Jurkat, Clone E6-1 (cell line): ENCODE results near the gene TRAPPC3L.
"Not testable (repeated sequence)": the region's sequence is repeated elsewhere in the genome, so short reads cannot be mapped to it uniquely, and the experiment has no call there.

Experiments used
- DNase-seq: peaks from one replicate; pipeline ENCODE4 v3.0.0-alpha.2; 2011; ENCODE audit warnings: low read depth, low spot score
- H3K4me3 ChIP-seq: 2 replicates; pipeline ENCODE4 v1.5.1; 2011; ENCODE audit warnings: mild to moderate bottlenecking, low read length, control low read depth, moderate library complexity

Gene TRAPPC3L

DNA sequence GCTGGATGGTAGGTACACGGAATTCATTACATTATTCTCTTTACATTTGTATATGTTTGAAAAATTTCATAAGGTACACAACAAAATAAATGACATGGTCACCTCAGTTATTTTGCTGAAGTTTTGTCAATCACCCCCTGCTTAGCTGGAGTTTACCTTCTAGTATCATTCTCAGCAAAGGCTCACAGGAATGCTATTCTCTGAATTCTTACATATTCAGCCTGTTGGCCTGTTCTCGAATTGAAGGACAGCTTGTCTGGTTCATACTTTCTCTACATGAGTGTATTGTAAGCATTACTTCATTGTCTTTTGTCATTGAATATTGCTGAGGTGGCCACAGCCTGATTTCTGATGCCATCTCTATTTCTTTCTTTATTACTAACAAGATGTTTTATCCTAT is 21.2 kb downstream of the TRAPPC3L start:
- no peak for DNase-seq
- H3K4me3 ChIP-seq, result no peak overlapping the region

DNA sequence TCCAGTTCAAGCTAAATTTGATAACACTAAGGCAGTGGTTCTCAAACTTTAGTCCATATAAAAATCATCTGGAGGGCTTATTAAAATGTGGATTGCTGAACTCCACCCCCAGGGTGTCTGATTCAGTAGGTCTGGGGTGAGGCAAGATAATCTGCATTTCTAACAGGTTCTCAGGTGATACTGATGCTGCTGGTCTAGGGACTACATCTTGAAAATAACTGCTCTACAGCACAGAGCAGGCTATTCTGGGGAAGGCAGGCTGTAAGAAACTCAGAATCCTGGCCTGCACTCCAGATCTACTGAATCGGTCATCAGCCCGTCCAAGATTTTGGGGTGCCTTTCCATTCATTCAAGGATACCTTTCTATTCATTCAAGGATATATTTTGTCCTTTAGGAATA is 22.6 kb downstream of the TRAPPC3L start:
- no peak overlapping the region for H3K4me3 ChIP-seq
- no peak for DNase-seq

DNA sequence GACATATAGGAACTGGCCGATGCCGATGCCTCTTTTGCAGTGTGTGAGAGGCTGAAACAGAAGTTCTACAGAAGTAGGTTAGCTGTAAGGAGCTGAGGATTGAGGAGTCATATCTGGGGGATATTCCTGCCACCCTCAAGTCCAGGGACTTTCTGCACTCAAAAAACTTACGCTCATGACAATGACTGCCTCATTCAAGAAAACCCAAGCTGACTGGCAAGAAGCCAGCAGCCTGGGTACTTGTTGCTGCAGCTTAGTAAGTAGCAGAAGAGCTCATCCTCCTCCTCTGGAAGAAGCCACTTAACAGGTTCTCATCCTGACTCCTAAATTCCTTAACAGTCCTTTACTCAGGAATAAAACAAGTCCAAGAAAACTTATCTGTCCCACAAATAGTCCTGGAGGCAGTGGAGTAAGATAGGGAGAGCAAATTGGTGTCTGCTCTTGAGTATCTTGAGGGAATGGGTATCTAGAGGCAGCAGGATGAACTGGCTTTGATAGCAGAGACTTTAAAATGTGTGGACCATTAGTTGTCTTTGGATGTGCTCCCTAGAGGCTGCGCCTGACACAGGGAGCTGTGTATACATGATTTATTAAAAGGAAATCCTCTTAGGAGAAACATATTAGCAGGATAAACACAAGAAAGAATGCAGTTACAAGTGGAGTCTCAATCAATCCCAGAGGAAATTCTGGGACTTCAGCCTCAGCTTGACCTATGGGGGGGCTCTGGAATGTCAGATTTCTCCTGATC is 26.7 kb downstream of the TRAPPC3L start:
- H3K4me3 ChIP-seq, result no peak overlapping the region
- DNase-seq, result no peak

DNA sequence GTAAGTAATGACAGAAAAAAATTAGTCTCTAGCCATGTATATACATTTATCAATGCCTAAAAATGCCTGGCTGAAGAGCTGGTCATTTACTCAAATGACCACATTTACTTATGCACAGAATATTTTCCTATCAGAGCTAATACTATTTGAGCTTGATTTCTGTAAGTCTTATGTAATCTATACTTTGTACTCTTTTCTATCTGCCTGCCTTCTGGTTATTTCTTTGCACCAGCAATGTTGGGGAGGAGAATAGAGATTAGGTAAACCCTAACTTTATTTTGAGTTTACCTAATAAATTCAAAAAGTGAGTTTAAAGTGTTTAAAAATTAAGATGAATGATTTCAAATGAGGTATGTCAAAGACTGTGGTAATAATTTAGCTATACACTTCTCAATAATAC is 30.3 kb downstream of the TRAPPC3L start:
- no peak overlapping the region for H3K4me3 ChIP-seq
- DNase-seq, result no peak

DNA sequence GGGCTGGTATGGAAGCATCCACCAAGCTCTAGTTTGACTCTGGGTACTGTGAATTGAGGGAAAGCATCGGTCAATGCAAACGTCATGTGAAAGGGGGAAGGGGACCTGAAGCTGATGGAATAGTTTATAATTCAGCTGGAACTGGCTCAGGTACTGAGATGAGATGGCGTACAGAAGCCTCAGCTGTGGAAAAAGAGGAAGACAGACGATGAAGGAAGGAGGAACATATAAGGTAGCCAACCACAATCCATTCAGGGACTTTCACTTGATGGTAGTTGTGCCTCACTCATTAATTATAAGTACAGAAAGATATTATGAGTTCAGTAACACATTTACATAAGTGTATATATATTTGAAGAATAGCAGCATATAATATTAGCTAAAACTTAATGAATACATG is 31.4 kb downstream of the TRAPPC3L start:
- no peak for DNase-seq
- no peak overlapping the region for H3K4me3 ChIP-seq

DNA sequence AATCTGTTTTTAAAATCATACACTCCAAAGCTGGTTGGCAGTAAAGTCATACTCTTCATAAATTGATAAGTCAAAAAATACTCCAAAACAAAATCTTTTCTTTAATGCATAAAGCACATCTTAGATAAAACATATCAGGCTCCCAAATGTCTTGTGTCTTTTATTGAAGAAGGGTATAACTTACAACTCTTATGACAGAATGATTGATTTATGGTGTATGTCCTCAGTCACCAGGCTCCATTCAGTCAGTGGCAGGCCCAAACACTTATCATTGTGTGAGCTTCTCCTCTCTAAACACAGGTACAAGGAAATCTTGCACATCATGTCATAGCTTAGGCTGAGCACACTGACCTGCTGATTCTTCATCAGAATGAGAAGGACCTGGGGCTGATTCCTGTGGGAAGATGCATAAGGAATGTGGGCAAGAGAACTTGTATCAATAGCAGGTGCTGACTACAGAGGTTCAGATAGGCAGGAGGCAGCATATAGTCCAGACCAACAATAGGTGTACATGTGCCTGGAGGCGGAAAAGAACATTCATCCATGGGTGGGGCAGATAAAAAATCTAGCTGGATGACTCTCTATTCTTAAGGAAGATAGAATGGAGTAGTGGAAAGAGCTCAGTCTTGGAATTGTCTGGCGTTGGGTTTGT is 32.1 kb downstream of the TRAPPC3L start:
- DNase-seq, result no peak
- H3K4me3 ChIP-seq, result no peak overlapping the region

DNA sequence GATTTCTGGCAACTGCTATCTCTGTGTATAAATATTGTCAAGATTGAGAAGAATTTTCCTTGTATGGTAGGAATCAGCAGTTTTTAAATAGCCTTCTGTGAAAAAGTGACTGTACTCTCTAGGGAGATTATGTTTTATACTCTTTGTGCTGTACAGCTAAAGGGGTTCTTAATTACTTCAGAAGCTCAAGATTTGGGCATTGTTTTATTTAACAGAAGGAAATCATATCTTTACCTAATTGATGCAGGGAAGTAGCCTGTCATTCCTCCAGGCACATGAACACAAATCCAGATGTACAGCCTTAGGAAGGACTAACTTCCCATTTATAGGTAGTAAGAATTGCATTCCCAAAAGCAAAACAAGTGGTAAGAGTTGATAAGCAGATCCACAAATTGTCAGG is 32.8 kb downstream of the TRAPPC3L start:
- DNase-seq, result no peak
- H3K4me3 ChIP-seq, result no peak overlapping the region

DNA sequence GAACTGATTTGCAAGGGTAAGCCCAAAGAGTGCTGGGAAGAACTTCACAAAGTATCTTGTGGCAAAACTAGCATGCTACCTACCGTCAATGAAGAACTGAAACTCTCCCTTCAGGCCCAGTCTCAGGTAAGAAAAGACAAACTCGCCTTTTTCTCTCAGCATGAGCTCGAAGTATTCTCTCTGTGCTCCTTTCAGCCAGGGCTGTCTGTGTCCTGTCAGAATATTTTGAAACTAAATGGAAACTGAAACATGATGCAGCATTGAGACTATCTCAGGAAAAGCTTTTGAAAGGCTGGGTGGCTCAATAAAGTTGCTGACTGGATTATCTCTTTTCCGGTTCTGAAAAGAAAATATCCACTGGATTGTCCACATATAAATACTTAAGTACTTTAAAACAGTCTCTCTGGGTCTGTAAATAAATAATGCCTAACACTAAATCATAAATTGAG is 33.3 kb downstream of the TRAPPC3L start:
- no peak for DNase-seq
- H3K4me3 ChIP-seq, result no peak overlapping the region

DNA sequence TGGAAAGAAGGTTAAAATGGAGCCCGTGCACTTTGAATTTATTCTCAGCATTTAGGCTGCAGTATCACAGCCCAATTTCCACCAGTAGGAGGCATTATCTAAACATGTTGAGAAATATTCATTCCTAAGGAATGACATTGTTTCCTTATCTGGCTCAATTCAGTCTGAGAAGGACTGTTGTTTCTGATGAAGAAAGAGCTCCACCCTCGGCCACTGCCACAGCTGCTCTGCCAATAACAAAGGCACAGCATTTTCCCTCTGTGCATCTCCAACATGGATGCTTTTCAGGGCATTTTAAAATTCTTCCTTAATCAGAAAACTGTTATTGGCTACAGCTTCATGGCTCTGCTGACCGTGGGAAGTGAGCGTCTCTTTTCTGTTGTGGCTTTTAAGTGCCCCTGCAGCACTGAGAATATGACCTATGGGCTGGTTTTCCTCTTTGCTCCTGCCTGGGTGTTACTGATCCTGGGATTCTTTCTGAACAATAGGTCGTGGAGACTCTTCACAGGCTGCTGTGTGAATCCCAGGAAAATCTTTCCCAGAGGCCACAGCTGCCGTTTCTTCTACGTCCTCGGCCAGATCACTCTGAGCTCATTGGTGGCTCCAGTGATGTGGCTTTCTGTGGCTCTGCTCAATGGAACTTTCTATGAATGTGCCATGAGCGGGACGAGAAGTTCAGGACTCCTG is 33.9 kb downstream of the TRAPPC3L start, which contains the start of gene CALHM5:
CALHM5 (plus strand) TSS at position 216 of the 687 bp plus-strand sequence; CDS start at position 274, 58 bp downstream.
- peak; percentile 3 for DNase-seq
- H3K4me3 ChIP-seq, result no peak within 1 kb of the TSS

DNA sequence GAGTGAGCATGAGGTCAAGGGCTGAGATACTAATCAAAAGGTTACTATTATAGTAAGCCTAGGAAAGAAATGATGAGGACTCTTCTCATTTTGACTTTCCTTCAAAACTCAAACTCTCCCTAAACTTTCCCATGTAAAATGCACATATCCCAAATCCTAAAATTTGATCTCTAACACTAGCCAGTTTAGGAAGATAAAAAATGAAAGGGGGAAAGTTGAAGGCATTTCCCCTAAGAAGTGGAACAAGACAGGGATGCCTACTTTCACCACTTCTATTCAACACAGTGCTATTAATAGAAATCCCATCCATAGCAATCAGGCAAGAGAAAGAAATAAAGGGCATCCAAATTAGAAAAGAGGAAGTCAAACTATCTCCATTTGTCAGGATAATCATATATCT is 37.0 kb downstream of the TRAPPC3L start:
- no peak for DNase-seq

DNA sequence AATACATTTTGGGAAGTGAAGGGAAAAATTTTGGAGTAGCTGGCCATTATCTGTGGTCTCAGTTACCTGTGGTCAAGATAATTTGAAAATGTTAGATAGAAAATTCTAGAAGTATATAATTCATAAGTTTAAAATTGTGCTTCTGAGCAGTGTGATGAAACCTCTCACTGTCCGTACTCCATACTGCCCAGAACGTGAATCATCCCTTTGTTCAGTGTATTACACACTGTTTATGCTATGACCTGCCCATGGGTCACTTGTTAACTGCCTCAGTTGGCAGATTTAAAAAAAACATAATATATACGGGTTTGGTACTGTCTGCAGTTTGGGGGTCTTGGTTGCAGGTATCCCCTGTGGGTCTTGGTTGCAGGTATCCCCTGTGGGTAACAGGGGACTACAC is 38.2 kb downstream of the TRAPPC3L start:
- DNase-seq, result no peak
- no peak overlapping the region for H3K4me3 ChIP-seq

More for the DNA sequence above, 37.0 kb downstream of the TRAPPC3L start:
- no peak overlapping the region for H3K4me3 ChIP-seq

DNA sequence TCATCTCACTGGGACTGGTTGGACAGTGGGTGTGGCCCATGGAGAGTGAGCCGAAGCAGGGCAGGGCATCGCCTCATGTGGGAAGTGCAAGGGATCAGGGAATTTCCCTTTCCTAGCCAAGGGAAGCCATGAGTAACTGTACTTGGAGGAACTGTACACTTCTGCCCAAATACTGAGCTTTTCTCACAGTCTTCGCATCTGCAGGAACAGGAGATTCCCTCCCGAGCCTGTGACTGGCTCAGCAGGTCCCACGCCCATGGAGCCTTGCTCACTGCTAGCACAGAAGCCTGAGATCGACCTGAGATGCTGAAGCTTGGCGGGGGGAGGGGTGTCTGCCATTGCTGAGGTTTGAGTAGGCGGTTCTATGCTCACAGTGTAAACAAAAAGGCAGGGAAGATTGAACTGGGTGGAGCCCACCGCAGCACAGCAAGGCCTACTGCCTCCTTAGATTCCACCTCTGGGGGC is 44.5 kb downstream of the TRAPPC3L start:
- no peak overlapping the region for H3K4me3 ChIP-seq
- DNase-seq, result no peak

DNA sequence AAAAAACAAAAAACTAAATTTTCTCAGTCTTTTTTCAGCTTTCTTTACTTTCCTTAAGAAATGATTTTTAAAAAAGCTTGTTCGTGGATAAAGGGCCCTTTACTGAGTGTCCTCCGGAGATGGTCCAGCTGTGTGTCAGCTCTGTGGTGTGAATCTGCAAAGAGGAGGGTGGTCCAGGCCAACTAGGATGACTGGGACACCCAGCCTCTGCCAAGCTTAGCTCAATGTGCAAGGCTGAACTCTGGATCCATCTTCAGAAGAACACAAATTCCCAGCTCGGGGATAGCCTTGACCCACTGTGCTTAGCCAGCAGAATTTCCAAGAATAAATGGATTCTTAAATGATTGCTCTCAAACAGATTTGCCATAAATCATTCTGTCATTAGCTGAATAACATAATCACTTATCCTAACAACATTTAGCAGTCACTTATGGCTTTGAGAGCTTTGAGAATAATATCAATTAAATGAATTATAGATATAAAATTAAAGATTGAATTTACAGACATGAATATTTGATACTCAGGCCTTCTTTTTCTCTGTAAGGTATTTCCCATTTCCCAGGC is 48.3 kb downstream of the TRAPPC3L start:
- no peak for DNase-seq
- H3K4me3 ChIP-seq, result no peak overlapping the region

DNA sequence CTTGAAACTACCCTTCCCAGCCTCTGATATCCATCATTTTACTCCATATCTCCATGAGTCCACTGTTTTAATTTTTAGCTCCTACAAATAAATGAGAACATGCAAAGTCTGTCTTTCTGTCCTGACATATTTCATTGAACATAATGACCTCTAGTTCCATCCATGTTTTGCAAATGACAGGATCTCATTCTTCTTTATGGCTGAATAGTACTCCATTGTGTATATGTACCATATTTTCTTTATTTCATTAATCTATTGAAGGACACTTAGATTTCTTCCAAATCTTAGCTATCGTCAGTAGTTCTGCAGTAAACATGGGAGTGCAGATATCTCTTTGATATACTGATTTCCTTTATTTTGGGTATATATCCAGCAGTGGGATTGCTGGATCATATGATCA is 50.3 kb downstream of the TRAPPC3L start:
- not testable (repeated sequence) for DNase-seq, H3K4me3 ChIP-seq

DNA sequence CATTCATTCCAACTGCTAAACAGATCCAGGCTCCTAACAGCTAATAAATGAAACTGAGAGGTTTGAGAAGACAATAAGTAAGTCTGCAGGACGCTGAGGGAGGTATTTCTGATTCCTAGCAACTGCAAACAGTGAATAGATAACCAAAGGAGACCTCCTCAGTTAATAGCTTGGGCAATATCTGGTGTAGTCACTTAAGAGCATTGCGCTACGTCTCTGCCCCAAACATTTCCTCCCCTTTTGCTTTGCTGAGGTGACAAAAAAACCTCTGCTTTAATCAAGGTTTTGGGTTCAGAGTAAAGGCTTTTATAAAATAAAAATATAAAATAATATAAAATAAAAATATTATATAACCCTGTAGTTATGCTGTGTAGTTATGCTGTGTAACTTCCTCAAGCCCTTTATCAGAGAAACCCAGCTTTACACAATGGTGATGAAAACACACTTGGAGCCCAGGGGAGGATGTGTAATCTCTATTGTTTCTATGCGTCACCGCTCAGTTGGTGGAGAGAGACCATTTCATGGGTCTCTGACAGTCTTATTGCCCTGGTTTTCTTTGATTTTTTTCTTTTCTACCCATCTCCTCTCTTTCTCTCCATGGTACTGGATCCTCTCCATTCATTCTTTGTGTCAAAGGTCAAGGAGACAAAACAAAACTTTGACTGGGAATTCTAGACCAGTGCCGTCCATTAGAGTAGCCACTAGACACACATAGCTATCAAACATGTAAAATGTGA is 53.0 kb downstream of the TRAPPC3L start:
- H3K4me3 ChIP-seq, result no peak overlapping the region
- no peak for DNase-seq

DNA sequence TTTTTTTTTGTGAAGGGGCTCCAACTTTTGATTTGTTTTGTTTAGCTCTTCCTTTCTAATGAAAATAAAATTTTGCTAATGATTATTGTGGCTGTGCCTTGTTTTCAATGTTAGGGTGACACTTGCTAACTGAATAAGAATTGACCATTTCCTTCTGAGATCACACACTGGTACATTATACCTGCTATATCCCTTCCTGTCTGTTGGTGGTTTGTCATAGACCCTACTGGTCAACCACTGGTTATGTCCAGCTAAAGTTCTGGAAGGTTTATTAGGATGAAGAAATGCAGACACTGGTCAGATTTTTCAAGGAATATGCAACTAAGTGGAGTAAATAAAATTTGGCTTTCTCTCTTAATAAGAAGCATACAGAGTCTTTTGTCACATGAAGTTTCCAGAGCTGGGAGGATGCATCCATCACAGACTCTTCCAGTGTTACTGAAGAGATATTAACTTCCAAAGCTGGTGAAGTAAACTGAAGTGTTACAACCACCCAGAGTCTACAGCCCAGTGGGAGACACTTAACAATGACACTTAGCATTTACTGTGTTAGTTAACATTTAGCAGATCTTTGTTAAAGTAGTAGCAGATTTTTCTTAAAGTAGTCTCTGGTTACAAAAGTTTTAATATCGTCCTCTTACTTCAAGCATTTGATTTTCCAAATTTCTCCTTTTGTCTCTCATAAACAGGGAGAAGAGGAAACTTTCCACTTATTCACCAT is 53.7 kb downstream of the TRAPPC3L start:
- no peak overlapping the region for H3K4me3 ChIP-seq
- DNase-seq, result no peak

DNA sequence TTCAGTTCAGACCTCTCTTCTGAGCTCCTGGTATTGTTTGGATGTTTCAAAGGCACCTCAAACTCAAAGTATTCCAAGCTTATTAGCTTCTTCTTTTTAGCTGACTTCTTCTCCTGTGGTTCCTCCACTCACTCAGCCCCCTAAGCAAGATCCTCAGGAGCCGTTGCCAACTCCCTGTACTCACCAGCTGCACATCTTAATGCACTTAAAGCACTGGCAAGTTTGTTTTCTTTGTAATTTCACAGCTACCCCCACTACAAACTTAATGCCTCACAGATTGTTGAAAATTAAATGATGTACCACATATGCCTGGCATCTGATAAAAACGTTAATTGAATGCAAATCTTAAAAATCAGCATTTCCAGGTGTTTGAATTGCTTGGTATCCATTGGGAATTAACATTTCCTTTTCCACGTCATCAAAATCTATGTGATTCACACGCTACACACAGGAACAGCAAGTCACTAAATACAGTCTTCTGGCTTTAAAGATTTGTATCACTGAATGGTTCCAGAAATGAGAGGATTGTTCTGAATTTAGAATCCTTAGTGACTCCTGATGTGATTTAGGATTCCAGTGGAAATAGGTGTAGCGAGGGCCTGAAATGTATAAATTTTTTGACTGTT is 59.8 kb downstream of the TRAPPC3L start:
- DNase-seq, result no peak
- H3K4me3 ChIP-seq, result no peak overlapping the region

DNA sequence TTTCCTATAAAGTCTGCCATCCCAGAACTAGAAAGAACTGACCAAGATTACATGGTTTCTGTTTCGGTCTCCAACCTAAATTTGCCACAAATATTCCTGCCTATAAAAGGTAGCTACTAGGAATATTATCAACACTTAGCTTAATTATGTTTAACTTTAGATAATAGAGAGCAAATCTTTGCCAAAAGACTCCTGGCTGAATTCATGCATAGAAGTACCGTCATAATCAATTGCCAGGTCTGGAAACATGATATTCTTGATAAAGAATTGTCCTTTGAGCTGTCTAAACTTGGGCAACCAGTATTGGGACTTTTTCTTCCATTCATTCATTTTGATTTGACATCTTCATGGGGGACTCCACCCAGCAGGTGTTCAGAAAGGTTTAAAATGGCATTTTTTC is 61.9 kb downstream of the TRAPPC3L start:
- no peak for DNase-seq
- H3K4me3 ChIP-seq, result no peak overlapping the region
